ENCODE data around the gene TTYH1.
"Not testable (repeated sequence)": the region's sequence is repeated elsewhere in the genome, so short reads cannot be mapped to it uniquely, and the experiment has no call there.

TTYH1 gene

GRCh38 chr19:54415208-54415900, at the start of gene TTYH1:
TTYH1 (plus strand) TSS chr19:54415464; CDS start chr19:54415553, 89 bp downstream.
- peak; percentile 60 for DNase-seq

- not testable (repeated sequence) for DNase-seq
Observed at GRCh38 chr19:54365798-54366197, 49.5 kb upstream of the TTYH1 start.

GRCh38 chr19:54366811-54367210, 48.5 kb upstream of the TTYH1 start:
- DNase-seq: no peak

GRCh38 chr19:54369082-54369687, 46.1 kb upstream of the TTYH1 start:
- no peak for DNase-seq

- DNase-seq: not testable (repeated sequence)
Observed at GRCh38 chr19:54369688-54370433, 45.4 kb upstream of the TTYH1 start.

- DNase-seq: peak; percentile 45
Observed at GRCh38 chr19:54370434-54370796, 44.8 kb upstream of the TTYH1 start.

- not testable (repeated sequence) for DNase-seq
Observed at GRCh38 chr19:54371453-54371852, 43.8 kb upstream of the TTYH1 start.

GRCh38 chr19:54373781-54374631, 41.3 kb upstream of the TTYH1 start:
- DNase-seq: no peak

GRCh38 chr19:54375181-54375938, 39.9 kb upstream of the TTYH1 start:
- peak; percentile 43 for DNase-seq

GRCh38 chr19:54376610-54377285, 38.5 kb upstream of the TTYH1 start:
- DNase-seq: no peak

- no peak for DNase-seq
Observed at GRCh38 chr19:54379187-54379678, 36.0 kb upstream of the TTYH1 start.

GRCh38 chr19:54380897-54381296, 34.4 kb upstream of the TTYH1 start:
- DNase-seq: no peak

GRCh38 chr19:54382041-54382440, 33.2 kb upstream of the TTYH1 start:
- not testable (repeated sequence) for DNase-seq

GRCh38 chr19:54383330-54383729, 31.9 kb upstream of the TTYH1 start:
- no peak for DNase-seq

GRCh38 chr19:54387991-54388801, 27.1 kb upstream of the TTYH1 start:
- DNase-seq: peak; percentile 52

- no peak for DNase-seq
Observed at GRCh38 chr19:54388802-54389139, 26.5 kb upstream of the TTYH1 start.

GRCh38 chr19:54389553-54389952, 25.7 kb upstream of the TTYH1 start:
- no peak for DNase-seq

GRCh38 chr19:54390942-54391577, 24.2 kb upstream of the TTYH1 start:
- peak; percentile 64 for DNase-seq

- DNase-seq: no peak
Observed at GRCh38 chr19:54391589-54392061, 23.6 kb upstream of the TTYH1 start.

GRCh38 chr19:54392105-54392504, 23.2 kb upstream of the TTYH1 start:
- no peak for DNase-seq
